Activated CD8-positive, alpha-beta memory T cell treated with anti-CD3 and anti-CD28 coated beads, Interleukin-2, amount 50 U/mL, for 24 hours (primary cell): Measurements from ENCODE around the gene MARK3.
A peak's percentile ranks its signal among the peaks of the same experiment; 100 is the strongest.
"Not testable (repeated sequence)": the region's sequence is repeated elsewhere in the genome, so short reads cannot be mapped to it uniquely, and the experiment has no call there.

Experiments used
- DNase-seq: peaks from one replicate; pipeline ENCODE4 v3.0.0-alpha.2; 2020; ENCODE audit errors: extremely low read depth

The MARK3 gene

GRCh38 chr14:103385152-103385928 lies at the start of gene MARK3:
Gene MARK3, plus strand, starts transcription at chr14:103385415. Its CDS starts 615 bp downstream, at chr14:103386030.
- DNase-seq: peak; percentile 86

- DNase-seq: no peak
These were observed 49.0 kb upstream of the MARK3 start for GRCh38 chr14:103336191-103336590.

- DNase-seq: no peak
These were observed 47.4 kb upstream of the MARK3 start for GRCh38 chr14:103337794-103338193.

GRCh38 chr14:103339561-103339960 lies 45.7 kb upstream of the MARK3 start:
- DNase-seq: no peak

- no peak for DNase-seq
These were observed 44.6 kb upstream of the MARK3 start for GRCh38 chr14:103340480-103341212.

- no peak for DNase-seq
These were observed 43.7 kb upstream of the MARK3 start for GRCh38 chr14:103341250-103342129.

GRCh38 chr14:103343164-103343879 lies 41.9 kb upstream of the MARK3 start:
- DNase-seq: no peak

GRCh38 chr14:103343905-103344797 lies 41.1 kb upstream of the MARK3 start:
- DNase-seq: no peak

- DNase-seq: no peak
These were observed 38.9 kb upstream of the MARK3 start for GRCh38 chr14:103346286-103346685.

GRCh38 chr14:103347091-103347815 lies 38.0 kb upstream of the MARK3 start:
- DNase-seq: no peak

GRCh38 chr14:103348154-103348553 lies 37.1 kb upstream of the MARK3 start:
- DNase-seq: no peak

GRCh38 chr14:103349982-103350381 lies 35.2 kb upstream of the MARK3 start:
- DNase-seq: no peak

GRCh38 chr14:103353362-103353761 lies 31.9 kb upstream of the MARK3 start:
- no peak for DNase-seq

- no peak for DNase-seq
These were observed 31.1 kb upstream of the MARK3 start for GRCh38 chr14:103354141-103354540.

- DNase-seq: no peak
These were observed 29.1 kb upstream of the MARK3 start for GRCh38 chr14:103356024-103356682.

GRCh38 chr14:103357552-103357951 lies 27.7 kb upstream of the MARK3 start:
- not testable (repeated sequence) for DNase-seq

- no peak for DNase-seq
These were observed 24.7 kb upstream of the MARK3 start for GRCh38 chr14:103360548-103360947.

GRCh38 chr14:103361867-103362266 lies 23.3 kb upstream of the MARK3 start:
- DNase-seq: no peak

GRCh38 chr14:103362780-103363179 lies 22.4 kb upstream of the MARK3 start:
- no peak for DNase-seq
